Adrenal gland (tissue), 12 donors: ENCODE results near the gene GRPEL2. TPM values are rescaled to one million over a fixed set of nuclear protein-coding genes. Genes with fewer than 3 reads are reported as not detected.
"Not testable (repeated sequence)": the region's sequence is repeated elsewhere in the genome, so short reads cannot be mapped to it uniquely, and the experiment has no call there.

Experiments used
- DNase-seq, 7 donors: peaks; one replicate each; pipeline ENCODE4 v3.0.0-alpha.2; 2019 to 2020
- H3K27ac ChIP-seq, 5 donors: fragments of 200-600 bp; sonication (generic) in 4 of 5; 1 replicate in 3 of 5; 2 replicates in 2 of 5; pipeline versions ENCODE4 v1.5.1 to v1.8.0; 2016 to 2020; ENCODE audit warnings: mild to moderate bottlenecking in 1 of 5
- H3K27me3 ChIP-seq: fragments of 200-600 bp; 2 replicates; pipeline ENCODE4 v1.8.0; 2021
- H3K36me3 ChIP-seq, 2 donors: fragments of 200-600 bp; replicated peaks in 1 of 2; 1 replicate in 1 of 2; 2 replicates in 1 of 2; pipeline versions ENCODE4 v1.5.1 to v1.8.0; 2018 to 2022
- H3K4me1 ChIP-seq, 2 donors: fragments of 200-600 bp; replicated peaks in 1 of 2; 1 replicate in 1 of 2; 2 replicates in 1 of 2; pipeline versions ENCODE4 v1.5.1 to v1.8.0; 2018 to 2021
- H3K4me3 ChIP-seq, 4 donors: fragments of 200-600 bp; sonication (generic) in 3 of 4; one replicate each; pipeline ENCODE4 v1.5.1; 2016 to 2018
- H3K9me3 ChIP-seq, 3 donors: fragments of 200-600 bp; sonication (generic) in 1 of 3; replicated peaks in 1 of 3; 1 replicate in 2 of 3; 2 replicates in 1 of 3; pipeline versions ENCODE4 v1.5.1 to v1.8.0; 2016 to 2021
- CTCF ChIP-seq, 6 experiments: fragments of 450-650 bp in 4 of 6; fragments of 200-600 bp in 2 of 6; sonication (generic) in 1 of 6; IDR thresholded peaks; 1 replicate in 5 of 6; 2 replicates in 1 of 6; pipeline versions ENCODE4 v1.5.1 to v1.8.0; 2016 to 2021; ENCODE audit warnings: antibody characterized with exemption in 6 of 6, mild to moderate bottlenecking in 2 of 6, moderate library complexity in 1 of 6
- POLR2A ChIP-seq, 2 donors: fragments of 450-650 bp; IDR thresholded peaks; one replicate each; pipeline ENCODE4 v1.6.1; 2017; ENCODE audit warnings: antibody characterized with exemption in 2 of 2, mild to moderate bottlenecking in 2 of 2, moderate library complexity in 1 of 2
- WGBS, 4 donors: extraction: QIAGEN DNeasy Blood & Tissue Kit in 2 of 4; methylation state at CpG; one replicate each; pipeline versions ENCODE4 v1.1.5 to v1.1.7; 2013 to 2017; 5-methylcytosine and 5-hydroxymethylcytosine counted together
- intact Hi-C, 2 donors: fragments of 100-400 bp; cut with DNase I; formaldehyde crosslinking; loops; one replicate each; pipeline versions ENCODE4 v1.14.1 to v1.15.0; 2022 to 2023
- polyA plus RNA-seq, 3 donors: library from polyadenylated mRNA; stranded (reverse); fragments of 200-250 nt in 2 of 3; fragments of 350-450 nt in 1 of 3; fragmentation: Illumina TruSeq in 1 of 3; extraction: RNeasy Lipid Tissue Mini Kit (QIAGEN cat#74804) in 1 of 3; gene quantifications; one replicate each; pipeline ENCODE4 v1.2.3, GENCODE V29; 2013 to 2014
- total RNA-seq, 9 donors: library from RNA; depleted of rRNA in 4 of 9; stranded (reverse); fragments of >200 nt in 4 of 9; fragments of 120-200 nt in 1 of 9; fragmentation: NEBNext Ultra II Directional in 1 of 9; extraction: Animal tissue kit (Norgen Biotek cat#: 25700) in 1 of 9; gene quantifications; one replicate each; pipeline versions ENCODE4 v1.1.0 to v1.2.4, GENCODE V29; 2013 to 2023
- donor health status: healthy with polysubstance abuse.
- donor health status: Bipolar disorder and iron deficiency.
- donor health status: DM: yes; HTN: yes; CAD: no.
- donor health status: DM: no; HTN: no; CAD: no.
- donor health status: DM: no; HTN: no; CAD: no.
- donor health status: DM: yes; HTN: yes; CAD: no.

GRPEL2 gene
- total and polyA plus RNA-seq, 12 donors = 3.9 to 17.4 (median 12.0) TPM

DNA sequence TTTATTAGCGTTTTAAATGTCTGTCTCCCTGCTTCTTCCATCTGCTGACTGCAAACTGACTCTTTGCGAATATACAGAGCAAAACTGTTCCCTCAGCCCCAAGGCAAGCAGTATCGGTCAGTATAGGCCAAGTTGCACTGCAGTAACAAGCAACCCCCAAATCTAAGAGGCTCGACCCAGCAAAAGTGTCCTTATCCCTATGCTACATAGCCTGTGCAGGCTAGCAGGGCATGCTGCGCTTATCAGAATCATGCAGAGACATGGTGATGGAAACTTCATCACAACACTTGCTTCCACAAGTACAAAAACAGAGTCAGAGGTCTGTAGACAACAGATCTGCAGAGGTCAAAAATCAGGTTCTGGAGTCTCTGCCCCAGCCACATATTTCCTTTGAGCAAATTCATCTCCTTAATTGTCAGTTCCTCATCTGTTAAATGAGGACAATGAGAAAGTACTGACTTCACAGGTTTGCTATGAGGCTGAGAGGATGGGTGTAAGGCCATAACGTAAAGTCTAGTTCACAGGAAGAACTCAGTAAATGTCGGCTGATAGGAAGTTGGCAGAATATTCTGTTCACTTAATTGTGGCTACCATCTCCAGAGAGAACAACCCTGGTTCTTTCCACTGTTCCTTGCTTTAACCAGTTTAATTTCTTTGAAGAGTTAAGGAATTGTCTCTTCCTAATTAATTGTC, 43.3 kb downstream of the GRPEL2 start:
- Histone ChIP-seq H3K9me3 (no peaks in the 10 kb centered on the region), H3K36me3 (no peaks in the 10 kb centered on the region), H3K27me3 (no peaks in the 10 kb centered on the region), H3K4me1 (peaks cover 25 to 49% of the 10 kb centered on the region in 2 donors), H3K4me3 (no peak overlapping the region), H3K27ac (peak overlapping the region; percentile 45 to 90 (median 80))
- DNase-seq = no peak
- TF ChIP-seq CTCF (IDR thresholded peaks at IDR 0.05) = no peak
- TF ChIP-seq POLR2A (IDR thresholded peaks at IDR 0.05) = no peak
- intact Hi-C loops = no loop called here
- 58 to 90% (median 75%) methylated on average over 7 of the region's 7 CpGs for WGBS, 4 donors

DNA sequence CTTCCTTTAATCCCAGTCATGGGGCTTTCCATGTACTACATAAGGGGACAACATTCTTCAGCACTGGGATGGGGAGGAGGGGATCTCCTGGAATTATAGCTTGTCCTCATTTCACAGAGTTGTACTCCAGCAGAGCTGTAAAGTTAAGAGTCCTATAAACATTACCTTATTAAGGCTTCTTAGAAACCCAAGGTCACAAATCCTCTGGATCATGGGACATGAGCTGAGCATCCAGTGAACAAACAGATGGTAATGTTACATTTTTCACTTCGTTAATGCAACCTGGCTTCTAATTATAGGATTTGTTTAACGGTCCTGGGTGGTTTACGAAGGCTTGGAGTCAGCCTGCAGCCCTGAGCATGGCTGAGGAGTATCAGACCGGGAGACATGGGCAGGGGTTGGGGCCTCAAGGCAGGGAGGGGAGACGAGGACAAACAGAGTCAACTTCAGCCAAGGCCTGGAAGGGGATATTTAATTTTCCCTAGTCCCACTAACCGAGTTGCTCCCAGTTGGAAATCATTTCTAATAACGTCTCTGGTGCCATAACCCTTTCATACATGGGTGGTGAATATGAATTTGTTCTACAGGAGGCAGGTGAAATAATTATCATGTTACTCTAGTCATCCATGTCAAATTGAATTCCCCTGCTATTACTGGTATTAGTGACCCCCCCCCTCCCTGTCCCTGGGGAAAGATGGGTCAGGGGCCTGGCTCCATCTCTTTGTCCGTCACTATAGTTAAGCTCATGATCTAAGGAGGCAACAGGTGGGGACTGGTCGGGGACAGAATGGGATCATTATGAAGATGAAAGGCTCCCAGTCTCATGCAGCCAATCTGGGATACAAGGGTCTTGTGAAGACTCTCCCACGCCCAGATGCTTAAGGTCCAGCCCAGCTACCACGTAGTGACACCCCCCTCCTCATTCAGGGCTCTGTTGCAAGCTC, 44.5 kb downstream of the GRPEL2 start:
- Histone ChIP-seq H3K9me3 (no peaks in the 10 kb centered on the region), H3K27me3 (no peaks in the 10 kb centered on the region), H3K4me3 (no peak overlapping the region), H3K27ac (peak overlapping the region in 2 of 5 donors; percentile 3 to 80), H3K4me1 (peaks cover 25 to 38% of the 10 kb centered on the region in 2 donors), H3K36me3 (no peaks in the 10 kb centered on the region)
- TF ChIP-seq CTCF (IDR thresholded peaks at IDR 0.05) = no peak
- no peak for TF ChIP-seq POLR2A (IDR thresholded peaks at IDR 0.05)
- 85 to 91% (median 87%) methylated on average over 10 to 11 of the region's 11 CpGs for WGBS, 4 donors
- DNase-seq = no peak
- intact Hi-C loops = no loop called here

DNA sequence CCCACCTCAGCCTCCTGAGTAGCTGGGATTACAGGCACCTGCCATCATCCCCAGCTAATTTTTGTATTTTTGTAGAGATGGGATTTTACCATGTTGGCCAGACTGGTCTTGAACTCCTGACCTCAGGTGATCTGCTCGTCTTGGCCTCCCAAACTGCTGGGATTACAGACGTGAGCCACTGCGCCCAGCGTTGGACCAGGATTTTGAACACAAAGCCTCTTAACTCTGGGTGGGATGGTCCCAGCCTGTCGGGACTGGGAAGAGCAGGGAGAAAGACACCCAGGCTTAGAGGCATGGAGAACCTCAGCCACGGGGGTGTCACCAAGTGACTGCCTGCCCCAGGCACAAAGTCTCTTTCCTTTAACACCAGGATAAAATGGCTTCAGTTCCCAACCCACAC, 45.8 kb downstream of the GRPEL2 start:
- intact Hi-C loops, H3K27me3 ChIP-seq, H3K27ac ChIP-seq, H3K36me3 ChIP-seq, H3K9me3 ChIP-seq, DNase-seq, H3K4me3 ChIP-seq: not testable (repeated sequence)
- WGBS, 4 donors = 85 to 93% (median 89%) methylated on average over 6 of the region's 6 CpGs
- H3K4me1 ChIP-seq = peaks cover 25 to 30% of the 10 kb centered on the region in 2 donors

GRCh38 chr5:149391524-149391923, 46.2 kb downstream of the GRPEL2 start:
- Histone ChIP-seq H3K36me3 (no peaks in the 10 kb centered on the region), H3K4me1 (peaks cover 21 to 26% of the 10 kb centered on the region in 2 donors), H3K27ac (no peak overlapping the region), H3K9me3 (no peaks in the 10 kb centered on the region), H3K27me3 (no peaks in the 10 kb centered on the region), H3K4me3 (no peak overlapping the region)
- TF ChIP-seq POLR2A (IDR thresholded peaks at IDR 0.05) (no peak), CTCF (IDR thresholded peaks at IDR 0.05) (no peak)
- DNase-seq = no peak
- WGBS, 4 donors = 68 to 95% (median 87%) methylated on average over 5 to 6 of the region's 6 CpGs
- intact Hi-C loops = no loop called here
